Glutamatergic neuron (in vitro differentiated cells): Measurements from ENCODE around the gene MRPS22. TPM values are rescaled to one million over a fixed set of nuclear protein-coding genes. Genes with fewer than 3 reads are reported as not detected.

Source experiments
- DNase-seq: peaks from one replicate; pipeline ENCODE4 v3.0.0; 2022
- H3K27ac Mint-ChIP-seq: one replicate; pipeline ENCODE4 v1.8.0; 2020; ENCODE audit warnings: mild to moderate bottlenecking, mixed read lengths, inconsistent platforms; ENCODE audit not compliant: unreplicated experiment
- H3K27me3 Mint-ChIP-seq: one replicate; pipeline ENCODE4 v1.8.0; 2020; ENCODE audit warnings: mild to moderate bottlenecking, moderate library complexity, mixed read lengths, inconsistent platforms; ENCODE audit not compliant: unreplicated experiment
- H3K36me3 Mint-ChIP-seq: one replicate; pipeline ENCODE4 v1.8.0; 2020; ENCODE audit warnings: mild to moderate bottlenecking, mixed read lengths, inconsistent platforms; ENCODE audit not compliant: unreplicated experiment
- H3K4me1 Mint-ChIP-seq: one replicate; pipeline ENCODE4 v1.8.0; 2020; ENCODE audit warnings: mild to moderate bottlenecking, low read depth, mixed read lengths, inconsistent platforms; ENCODE audit not compliant: unreplicated experiment
- H3K4me3 Mint-ChIP-seq: one replicate; pipeline ENCODE4 v1.8.0; 2020; ENCODE audit warnings: mild to moderate bottlenecking, mixed read lengths, inconsistent platforms; ENCODE audit not compliant: unreplicated experiment
- H3K9me3 Mint-ChIP-seq: one replicate; pipeline ENCODE4 v1.8.0; 2020; ENCODE audit warnings: mild to moderate bottlenecking, moderate library complexity, mixed read lengths, inconsistent platforms; ENCODE audit not compliant: unreplicated experiment
- total RNA-seq: library from RNA; stranded (reverse); fragmentation: NEBNext Ultra II Directional; extraction: Animal tissue kit (Norgen Biotek cat#: 25700); gene quantifications from one replicate; pipeline ENCODE4 v1.2.1, GENCODE V29; 2021; ENCODE audit not compliant: unreplicated experiment
- TF ChIP-seq, protein P1 (sequence below): fragments of 200-600 bp; sonication (generic); IDR thresholded peaks from one replicate; pipeline ENCODE4 v1.5.0; 2021; ENCODE audit not compliant: partially characterized antibody, unreplicated experiment

MRPS22 gene
- total RNA-seq, 1 donor from 2014 or later = 28.7 TPM

DNA sequence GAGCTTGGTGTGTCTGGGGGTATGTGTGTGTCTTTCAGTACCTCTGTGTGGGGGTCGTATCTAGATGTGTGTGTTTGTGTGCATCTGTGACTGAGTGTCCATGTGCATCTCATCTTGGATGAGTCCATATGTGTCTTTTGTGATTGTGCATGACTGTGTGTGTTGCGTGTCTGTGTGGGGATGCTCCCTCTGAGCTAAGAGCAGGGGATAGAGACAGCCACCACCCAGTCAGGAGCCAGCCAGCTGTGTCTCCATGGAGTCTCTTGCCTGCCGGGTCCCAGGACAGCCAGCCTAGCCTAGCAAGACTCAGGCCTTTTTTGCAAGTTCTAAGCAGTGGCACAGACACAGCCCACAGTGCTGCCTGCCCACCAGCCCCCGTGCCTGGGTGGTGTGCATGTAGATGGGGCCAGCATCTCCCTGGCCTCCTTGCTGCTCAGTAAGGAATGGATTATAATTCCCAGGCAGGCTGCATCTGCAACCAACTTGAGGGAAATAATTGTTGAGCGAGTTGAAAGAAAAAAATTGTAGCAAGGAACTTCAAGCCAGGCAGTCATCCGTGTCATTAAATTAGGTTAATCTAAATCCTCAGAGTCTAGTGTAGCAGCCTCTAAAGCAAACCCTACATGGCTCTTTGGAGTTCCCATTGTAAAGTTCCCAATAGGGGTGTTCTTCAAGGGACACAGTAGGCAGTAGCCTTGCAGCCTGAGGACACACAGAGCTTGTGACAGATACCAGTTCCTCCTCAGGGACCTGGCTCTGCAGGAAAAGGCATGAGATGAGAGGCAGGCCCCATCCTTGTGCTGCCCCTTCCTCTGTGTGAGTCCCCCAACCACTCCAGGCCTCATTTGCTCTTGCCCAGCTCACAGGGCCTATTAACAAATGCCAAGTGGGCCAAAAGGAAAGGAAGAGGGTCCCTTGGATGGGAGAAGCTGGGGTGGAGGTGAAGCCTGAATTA is 35.9 kb upstream of the MRPS22 start:
- Mint-ChIP-seq H3K36me3 (no peaks in the 10 kb centered on the region), H3K4me1 (no peaks in the 10 kb centered on the region), H3K4me3 (no peak overlapping the region), H3K27ac (no peak overlapping the region), H3K9me3 (no peaks in the 10 kb centered on the region), H3K27me3 (peaks cover under 1% of the 10 kb centered on the region)
- no peak for DNase-seq
- TF ChIP-seq, protein P1, sequence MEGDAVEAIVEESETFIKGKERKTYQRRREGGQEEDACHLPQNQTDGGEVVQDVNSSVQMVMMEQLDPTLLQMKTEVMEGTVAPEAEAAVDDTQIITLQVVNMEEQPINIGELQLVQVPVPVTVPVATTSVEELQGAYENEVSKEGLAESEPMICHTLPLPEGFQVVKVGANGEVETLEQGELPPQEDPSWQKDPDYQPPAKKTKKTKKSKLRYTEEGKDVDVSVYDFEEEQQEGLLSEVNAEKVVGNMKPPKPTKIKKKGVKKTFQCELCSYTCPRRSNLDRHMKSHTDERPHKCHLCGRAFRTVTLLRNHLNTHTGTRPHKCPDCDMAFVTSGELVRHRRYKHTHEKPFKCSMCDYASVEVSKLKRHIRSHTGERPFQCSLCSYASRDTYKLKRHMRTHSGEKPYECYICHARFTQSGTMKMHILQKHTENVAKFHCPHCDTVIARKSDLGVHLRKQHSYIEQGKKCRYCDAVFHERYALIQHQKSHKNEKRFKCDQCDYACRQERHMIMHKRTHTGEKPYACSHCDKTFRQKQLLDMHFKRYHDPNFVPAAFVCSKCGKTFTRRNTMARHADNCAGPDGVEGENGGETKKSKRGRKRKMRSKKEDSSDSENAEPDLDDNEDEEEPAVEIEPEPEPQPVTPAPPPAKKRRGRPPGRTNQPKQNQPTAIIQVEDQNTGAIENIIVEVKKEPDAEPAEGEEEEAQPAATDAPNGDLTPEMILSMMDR = no peak

DNA sequence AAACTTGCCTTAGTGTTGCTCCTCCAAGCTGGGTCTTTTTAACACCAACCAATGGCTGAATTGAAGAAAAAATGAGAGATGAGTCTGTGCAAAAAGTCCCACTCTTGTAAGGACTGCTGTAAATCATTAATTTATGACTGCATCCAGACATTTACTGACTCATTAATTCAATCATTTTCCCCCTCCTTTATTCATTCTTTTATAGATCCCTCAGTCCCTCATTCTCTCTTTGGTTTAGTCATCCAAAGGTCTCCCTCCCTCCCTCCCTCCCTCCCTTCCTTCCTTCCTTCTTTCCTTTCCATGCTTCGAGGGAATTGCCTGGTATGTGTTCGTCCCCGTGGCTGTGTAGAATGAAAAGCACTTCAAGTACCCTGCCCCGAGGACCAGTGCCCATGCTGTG is 35.3 kb upstream of the MRPS22 start:
- no peak for DNase-seq
- Mint-ChIP-seq H3K27me3 (peaks cover 2% of the 10 kb centered on the region), H3K4me3 (no peak overlapping the region), H3K4me1 (no peaks in the 10 kb centered on the region), H3K9me3 (no peaks in the 10 kb centered on the region), H3K36me3 (no peaks in the 10 kb centered on the region), H3K27ac (no peak overlapping the region)
- TF ChIP-seq, protein P1 = no peak

- Mint-ChIP-seq H3K4me3 (no peak overlapping the region), H3K4me1 (no peaks in the 10 kb centered on the region), H3K36me3 (no peaks in the 10 kb centered on the region), H3K9me3 (no peaks in the 10 kb centered on the region), H3K27me3 (peaks cover 3% of the 10 kb centered on the region), H3K27ac (no peak overlapping the region)
- no peak for DNase-seq
- TF ChIP-seq, protein P1 = no peak
Measured at GRCh38 chr3:139309061-139309591, 34.7 kb upstream of the MRPS22 start.

GRCh38 chr3:139309880-139310279 is 33.9 kb upstream of the MRPS22 start:
- Mint-ChIP-seq H3K9me3 (no peaks in the 10 kb centered on the region), H3K27ac (no peak overlapping the region), H3K27me3 (peaks cover 3% of the 10 kb centered on the region), H3K36me3 (no peaks in the 10 kb centered on the region), H3K4me1 (no peaks in the 10 kb centered on the region), H3K4me3 (no peak overlapping the region)
- TF ChIP-seq, protein P1 = no peak
- no peak for DNase-seq

GRCh38 chr3:139310474-139310933 is 33.3 kb upstream of the MRPS22 start:
- no peaks in the 10 kb centered on the region for H3K4me1 Mint-ChIP-seq
- no peak for DNase-seq
- H3K9me3 Mint-ChIP-seq = no peaks in the 10 kb centered on the region

More at GRCh38 chr3:139310474-139310933, 33.3 kb upstream of the MRPS22 start:
- H3K36me3 Mint-ChIP-seq = no peaks in the 10 kb centered on the region
- TF ChIP-seq, protein P1 = no peak
- no peak overlapping the region for H3K4me3 Mint-ChIP-seq
- peaks cover 3% of the 10 kb centered on the region for H3K27me3 Mint-ChIP-seq
- H3K27ac Mint-ChIP-seq = no peak overlapping the region
